ENCODE results near the gene KLHDC7A.
"Not testable (repeated sequence)": the region's sequence is repeated elsewhere in the genome, so short reads cannot be mapped to it uniquely, and the experiment has no call there.

Gene KLHDC7A

GRCh38 chr1:18447509-18448220, 33.1 kb upstream of the KLHDC7A start:
- TF ChIP-seq CTCF (IDR thresholded peaks at IDR 0.05; ENCODE audit: low read depth, low read length, missing control alignments), result no peak
- no peak for DNase-seq (ENCODE audit: low read depth)
- no peak overlapping the region for H3K4me3 ChIP-seq (ENCODE audit: low read depth, low read length)

GRCh38 chr1:18448889-18449288, 31.8 kb upstream of the KLHDC7A start:
- DNase-seq (ENCODE audit: low read depth), result no peak
- no peak overlapping the region for H3K4me3 ChIP-seq (ENCODE audit: low read depth, low read length)
- no peak for TF ChIP-seq CTCF (IDR thresholded peaks at IDR 0.05; ENCODE audit: low read depth, low read length, missing control alignments)

- TF ChIP-seq CTCF (IDR thresholded peaks at IDR 0.05; ENCODE audit: low read depth, low read length, missing control alignments), result no peak
- peak; percentile 13 for DNase-seq (ENCODE audit: low read depth)
- no peak overlapping the region for H3K4me3 ChIP-seq (ENCODE audit: low read depth, low read length)
These were observed 28.2 kb upstream of the KLHDC7A start for GRCh38 chr1:18452550-18452949.

GRCh38 chr1:18458133-18459092, 22.3 kb upstream of the KLHDC7A start:
- DNase-seq (ENCODE audit: low read depth), result no peak
- no peak overlapping the region for H3K4me3 ChIP-seq (ENCODE audit: low read depth, low read length)

GRCh38 chr1:18461656-18462055, 19.1 kb upstream of the KLHDC7A start:
- TF ChIP-seq CTCF (IDR thresholded peaks at IDR 0.05; ENCODE audit: low read depth, low read length, missing control alignments), result no peak
- no peak for DNase-seq (ENCODE audit: low read depth)
- H3K4me3 ChIP-seq (ENCODE audit: low read depth, low read length), result no peak overlapping the region

More at GRCh38 chr1:18458133-18459092, 22.3 kb upstream of the KLHDC7A start:
- no peak for TF ChIP-seq CTCF (IDR thresholded peaks at IDR 0.05; ENCODE audit: low read depth, low read length, missing control alignments)

- H3K4me3 ChIP-seq (ENCODE audit: low read depth, low read length); DNase-seq (ENCODE audit: low read depth): not testable (repeated sequence)
These were observed 18.2 kb upstream of the KLHDC7A start for GRCh38 chr1:18462517-18462916.

- no peak overlapping the region for H3K4me3 ChIP-seq (ENCODE audit: low read depth, low read length)
- no peak for TF ChIP-seq CTCF (IDR thresholded peaks at IDR 0.05; ENCODE audit: low read depth, low read length, missing control alignments)
- no peak for DNase-seq (ENCODE audit: low read depth)
These were observed 17.7 kb upstream of the KLHDC7A start for GRCh38 chr1:18463063-18463462.

All from GM12864 (cell line).